ENCODE data around the gene RNF169. TPM values are rescaled to one million over a fixed set of nuclear protein-coding genes. Genes with fewer than 3 reads are reported as not detected.

Gene RNF169
- total and polyA plus RNA-seq, 2 of the 13 experiments (the other 11 are each of a cell fraction or from before 2014, with no cell fraction given) = 5.3 to 14.2 TPM

- ATAC-seq = no peak
- POLR2A ChIA-PET = no interaction called here
- TF ChIP-seq ZNF557 (CRISPR knock-in tag; IDR thresholded peaks at IDR 0.05) (no peak), PCBP2 (optimal IDR thresholded peaks at IDR 0.05; ENCODE audit: low read depth, low read length, poor library complexity, severe bottlenecking) (no peak), JUND (CRISPR knock-in tag; IDR thresholded peaks at IDR 0.05) (no peak), ZNF574 (CRISPR knock-in tag; IDR thresholded peaks at IDR 0.05) (no peak), CHD2 (IDR thresholded peaks at IDR 0.05; ENCODE audit: low read depth, low read length) (no peak), E2F5 (CRISPR knock-in tag; conservative IDR thresholded peaks at IDR 0.05) (no peak), LRRFIP1 (CRISPR knock-in tag; conservative IDR thresholded peaks at IDR 0.05) (no peak), GTF2F1 (IDR thresholded peaks at IDR 0.05; ENCODE audit: low read length) (no peak), ZNF598 (CRISPR knock-in tag; IDR thresholded peaks at IDR 0.05; ENCODE audit: borderline replicate concordance) (no peak), ERF (CRISPR knock-in tag; IDR thresholded peaks at IDR 0.05) (no peak), CEBPZ (IDR thresholded peaks at IDR 0.05; ENCODE audit: low read length) (no peak), TBX2 (CRISPR knock-in tag; IDR thresholded peaks at IDR 0.05; ENCODE audit: borderline replicate concordance) (no peak), TIGD3 (CRISPR knock-in tag; IDR thresholded peaks at IDR 0.05; ENCODE audit: borderline replicate concordance) (no peak)
Measured at GRCh38 chr11:74770456-74770855, 21.8 kb downstream of the RNF169 start.

More at GRCh38 chr11:74770456-74770855, 21.8 kb downstream of the RNF169 start:
- H3K9me3 ChIP-seq (ENCODE audit: low read length) = no peaks in the 10 kb centered on the region
- H3K27me3 ChIP-seq (ENCODE audit: control insufficient read depth in 1 of 2, insufficient read depth in 2 of 2, low read length in 2 of 2) = no peaks in the 10 kb centered on the region
- H3K27ac ChIP-seq (ENCODE audit: extremely low read length, insufficient read depth, low read length) = no peak overlapping the region
- no peaks in the 10 kb centered on the region; the same call in 1 of the 2 replicates for H4K20me1 ChIP-seq (ENCODE audit: insufficient read depth, low read length)
- no peak overlapping the region for H3K9ac ChIP-seq (ENCODE audit: insufficient read depth, low read depth, low read length)
- no TSS peak for BruUV-seq (replicated peaks)
- H3K79me2 ChIP-seq (ENCODE audit: insufficient read depth, low read length) = peaks cover 44% of the 10 kb centered on the region
- no peak overlapping the region for H2AFZ ChIP-seq (ENCODE audit: low read length)
- no peak overlapping the region for H3K4me2 ChIP-seq (ENCODE audit: low read depth, low read length)
- H3K4me3 ChIP-seq (replicated peaks in 1 of 3; ENCODE audit: insufficient read depth in 1 of 3, low read depth in 2 of 3, low read length in 3 of 3) = no peak overlapping the region
- no peaks in the 10 kb centered on the region for H3K4me1 ChIP-seq (ENCODE audit: insufficient read depth, low read length)
- intact Hi-C loops (cut with micrococcal nuclease; ENCODE audit: unreplicated experiment) = no loop called here
- CTCF ChIA-PET (ENCODE audit: low intra/inter-chr PET ratio, low total read pairs) = no interaction called here
- no peak for DNase-seq (ENCODE audit: low spot score)
- no peak for FAIRE-seq
- WGBS (ENCODE audit: low lambda C conversion rate) = 87% methylated on average over 5 of the region's 5 CpGs
- no peaks in the 10 kb centered on the region for H3K36me3 ChIP-seq (replicated peaks in 1 of 2; ENCODE audit: control insufficient read depth in 1 of 2, insufficient read depth in 2 of 2, low read length in 2 of 2)
- in situ Hi-C loops (cut with HindIII; ENCODE audit: extremely low pct_ligation_motif_present, low pct_unique_long_range_greater_than_20kb) = no loop called here

Data from HepG2 (cell line).